ENCODE data around the gene CHD2.
A peak's percentile ranks its signal among the peaks of the same experiment; 100 is the strongest.
"Not testable (repeated sequence)": the region's sequence is repeated elsewhere in the genome, so short reads cannot be mapped to it uniquely, and the experiment has no call there.

Gene CHD2

DNA sequence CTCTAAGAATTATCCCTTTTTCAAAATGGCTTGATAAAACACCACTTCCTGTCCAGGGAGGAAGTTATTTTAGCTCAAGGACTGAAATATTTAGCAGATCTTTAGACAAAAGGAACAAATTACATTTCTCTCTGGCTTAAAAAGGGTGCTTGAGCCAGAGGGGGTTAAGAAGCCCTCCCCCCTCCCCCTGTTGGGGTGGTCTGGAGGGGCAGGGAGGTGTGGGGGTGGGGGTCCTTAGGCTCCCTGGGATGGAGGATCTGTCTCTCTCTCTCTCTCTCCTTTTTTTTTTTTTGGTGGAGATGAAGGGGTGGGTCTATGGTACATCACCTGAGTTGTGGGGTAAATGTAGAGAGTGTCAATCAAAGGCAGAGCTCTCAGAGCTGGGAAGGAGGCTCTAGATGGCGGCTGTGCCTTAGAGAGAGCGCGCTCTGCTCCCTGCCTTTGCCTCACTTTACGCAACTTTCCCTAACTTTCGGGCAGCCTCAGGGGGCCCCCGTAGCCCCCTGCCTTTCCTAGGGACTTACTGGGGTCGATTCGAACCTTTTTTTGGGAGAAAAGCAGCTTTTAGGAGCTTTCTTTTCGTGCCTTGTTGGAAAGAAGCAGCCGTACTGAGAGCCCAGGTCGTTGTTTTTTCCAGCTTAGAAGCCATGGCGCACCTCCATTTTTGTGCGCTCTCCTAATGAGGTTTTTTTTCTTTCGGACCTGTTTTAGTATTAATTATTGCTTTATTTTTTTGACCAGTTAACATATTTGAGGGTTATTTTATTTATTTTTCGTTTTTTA lies at the start of gene CHD2:
Gene CHD2 (plus strand): TSS at position 377 of the 783 bp plus-strand sequence. CDS start 914 bp downstream, outside the sequence.
- DNase-seq: peak; percentile 89

DNA sequence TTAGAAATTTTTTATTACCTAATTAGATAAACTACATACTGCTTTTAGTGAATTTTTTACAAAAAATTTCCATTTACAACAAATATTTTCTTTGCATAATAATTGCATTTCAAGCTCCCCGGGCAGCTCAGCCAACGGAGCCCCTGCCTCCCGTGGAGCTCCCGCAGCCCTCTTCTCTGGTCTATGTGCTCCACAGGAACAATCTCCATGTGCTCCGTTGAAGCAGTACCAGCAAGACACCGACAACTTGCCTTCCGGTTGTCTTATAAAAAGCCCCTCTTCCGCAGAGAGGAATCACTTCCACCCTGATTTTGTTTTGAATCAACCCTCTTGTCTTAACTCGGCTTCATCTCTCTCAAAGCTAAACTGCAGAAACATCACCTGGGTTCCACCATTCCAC lies 46.9 kb upstream of the CHD2 start:
- DNase-seq: no peak

- no peak for DNase-seq
Observed at GRCh38 chr15:92861742-92862141, 38.4 kb upstream of the CHD2 start.

GRCh38 chr15:92864127-92864814 lies 35.9 kb upstream of the CHD2 start:
- peak; percentile 23 for DNase-seq

- DNase-seq: no peak
Observed at GRCh38 chr15:92869263-92869940, 30.7 kb upstream of the CHD2 start.

GRCh38 chr15:92870010-92870591 lies 30.0 kb upstream of the CHD2 start:
- DNase-seq: no peak

GRCh38 chr15:92872967-92873366 lies 27.2 kb upstream of the CHD2 start:
- DNase-seq: not testable (repeated sequence)

- DNase-seq: no peak
Observed at GRCh38 chr15:92877000-92877399, 23.1 kb upstream of the CHD2 start.

DNA sequence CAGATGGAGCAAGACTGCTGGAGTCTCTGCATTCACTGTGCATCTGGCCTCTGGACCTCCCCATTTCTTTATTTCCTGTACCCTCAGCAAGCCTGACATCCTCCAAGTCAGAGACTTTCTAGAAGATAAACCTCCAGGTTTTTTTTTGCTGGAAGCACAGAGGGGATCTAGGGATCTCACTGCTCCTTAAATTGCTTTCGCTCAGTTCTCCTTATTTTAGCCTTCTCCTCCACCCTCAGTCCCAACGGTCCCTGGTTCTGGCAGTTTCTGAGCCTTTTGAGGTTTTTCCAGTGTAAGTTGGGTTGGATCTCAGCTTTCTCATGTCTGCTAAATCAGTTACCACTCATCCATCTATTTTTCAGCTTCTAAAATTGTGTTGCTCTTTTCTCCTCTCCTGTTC lies 22.7 kb upstream of the CHD2 start:
- DNase-seq: no peak

GRCh38 chr15:92878593-92879053 lies 21.5 kb upstream of the CHD2 start:
- DNase-seq: peak; percentile 7

- no peak for DNase-seq
Observed at GRCh38 chr15:92879949-92880725, 20.0 kb upstream of the CHD2 start.

DNA sequence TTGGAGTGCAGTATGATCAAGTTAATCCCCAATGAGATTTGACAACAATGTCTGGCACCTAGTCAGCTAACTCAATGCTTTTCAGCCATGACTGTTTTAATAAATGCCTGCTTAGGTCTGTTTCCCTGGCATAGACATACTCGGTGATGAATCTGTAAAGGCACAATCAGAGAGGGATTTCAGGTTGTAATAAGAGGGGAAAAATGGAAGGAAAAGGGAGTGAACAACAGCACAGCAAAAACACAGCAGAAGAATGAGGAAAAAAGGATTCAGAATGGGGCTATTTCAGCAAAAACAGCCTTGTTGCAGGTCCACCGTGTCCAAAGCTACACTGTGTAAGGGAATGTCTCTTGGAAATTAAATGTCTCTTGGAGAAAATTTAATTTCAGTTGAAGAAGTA lies 19.3 kb upstream of the CHD2 start:
- no peak for DNase-seq

DNA sequence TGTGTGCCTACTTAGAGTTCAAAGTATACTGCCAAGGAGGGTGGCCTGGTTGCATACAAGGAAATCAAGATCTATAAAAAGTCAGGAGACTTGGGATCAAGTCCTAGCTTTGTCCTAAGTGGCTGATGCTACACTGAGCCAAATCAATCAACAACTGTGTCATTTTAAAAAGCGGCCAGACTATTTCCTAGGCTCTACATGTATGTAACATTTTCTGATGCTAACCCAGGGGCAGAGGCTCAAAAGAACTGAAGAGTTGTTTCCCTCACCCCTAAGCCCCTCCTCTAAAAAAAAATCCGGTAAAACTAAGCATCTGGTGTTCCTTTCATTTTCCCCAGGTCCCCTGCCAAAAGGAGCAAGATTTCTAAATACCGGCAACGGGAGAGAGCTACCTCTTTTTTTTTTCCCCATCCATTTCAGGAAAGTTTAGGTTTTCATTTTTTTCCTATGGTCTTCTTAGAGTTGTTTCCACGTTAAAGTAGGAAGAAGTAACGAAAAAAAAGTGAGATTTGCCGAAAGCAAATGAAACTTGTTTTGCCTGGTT lies 18.8 kb upstream of the CHD2 start:
- DNase-seq: no peak

DNA sequence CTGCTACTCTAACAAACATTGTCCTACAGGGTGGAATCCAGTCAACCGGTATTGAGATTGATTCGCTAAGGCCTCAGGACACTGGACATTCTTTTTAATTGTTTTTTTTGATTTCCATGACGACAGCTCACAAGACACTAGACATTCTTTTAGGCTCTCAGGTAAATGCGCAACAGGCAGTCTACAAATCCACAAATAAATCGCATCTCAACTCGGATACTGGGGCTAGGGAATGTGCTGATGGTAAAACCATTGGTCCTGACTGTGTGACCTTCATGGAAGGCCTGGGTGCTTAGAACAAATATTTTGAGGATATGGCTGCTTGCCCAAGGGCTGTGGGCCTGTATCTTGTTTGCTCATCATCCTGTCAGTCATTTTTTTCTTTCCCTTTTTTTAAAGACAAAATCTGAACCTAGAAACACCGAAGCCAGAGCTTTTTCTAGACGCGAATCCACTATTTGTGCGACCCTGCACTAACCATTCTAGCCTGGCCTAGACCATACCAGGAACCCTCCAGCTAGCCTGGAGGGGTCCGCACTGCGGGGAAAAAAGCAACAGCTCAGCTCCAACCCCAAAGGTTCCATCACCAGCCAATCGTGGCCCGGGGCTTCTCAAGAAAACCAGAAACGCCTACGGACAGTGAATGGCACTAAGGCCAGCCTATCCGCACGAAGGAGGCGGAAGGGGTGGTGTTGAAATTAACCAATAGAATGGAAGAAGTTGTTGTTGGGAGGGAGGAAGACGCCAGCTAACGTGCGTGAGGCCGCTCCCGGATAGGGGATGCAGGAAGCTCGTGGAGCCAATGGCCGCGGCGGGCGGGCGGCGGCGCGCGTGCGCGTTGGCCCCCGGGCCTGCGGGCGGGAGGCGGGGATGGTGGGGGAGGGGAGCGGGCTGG lies 18.1 kb upstream of the CHD2 start:
- DNase-seq: peak; percentile 98

DNA sequence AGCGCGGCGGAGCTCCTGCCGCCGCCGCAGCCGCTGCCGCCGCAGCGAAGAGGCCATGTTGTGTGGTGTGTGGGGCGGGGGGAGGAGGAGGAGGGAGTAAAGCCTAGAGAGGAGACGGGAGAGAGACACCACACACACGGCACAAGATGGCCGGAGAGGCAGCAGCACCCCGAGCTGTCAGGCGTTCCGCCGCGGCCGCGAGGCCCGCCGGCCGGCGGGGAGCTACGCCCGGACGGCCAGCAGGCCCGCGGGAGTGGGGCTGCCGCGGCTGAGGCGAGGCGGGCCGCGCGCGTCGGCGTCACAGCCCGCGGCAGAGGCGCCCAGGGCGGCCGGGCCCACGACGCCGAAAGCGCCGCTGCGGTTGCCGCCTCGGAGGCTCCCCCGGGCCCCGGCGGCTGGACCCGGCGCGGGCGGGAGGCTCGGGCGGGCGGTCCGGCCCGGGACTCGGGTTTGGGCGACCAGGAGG lies 17.4 kb upstream of the CHD2 start:
- DNase-seq: no peak

DNA sequence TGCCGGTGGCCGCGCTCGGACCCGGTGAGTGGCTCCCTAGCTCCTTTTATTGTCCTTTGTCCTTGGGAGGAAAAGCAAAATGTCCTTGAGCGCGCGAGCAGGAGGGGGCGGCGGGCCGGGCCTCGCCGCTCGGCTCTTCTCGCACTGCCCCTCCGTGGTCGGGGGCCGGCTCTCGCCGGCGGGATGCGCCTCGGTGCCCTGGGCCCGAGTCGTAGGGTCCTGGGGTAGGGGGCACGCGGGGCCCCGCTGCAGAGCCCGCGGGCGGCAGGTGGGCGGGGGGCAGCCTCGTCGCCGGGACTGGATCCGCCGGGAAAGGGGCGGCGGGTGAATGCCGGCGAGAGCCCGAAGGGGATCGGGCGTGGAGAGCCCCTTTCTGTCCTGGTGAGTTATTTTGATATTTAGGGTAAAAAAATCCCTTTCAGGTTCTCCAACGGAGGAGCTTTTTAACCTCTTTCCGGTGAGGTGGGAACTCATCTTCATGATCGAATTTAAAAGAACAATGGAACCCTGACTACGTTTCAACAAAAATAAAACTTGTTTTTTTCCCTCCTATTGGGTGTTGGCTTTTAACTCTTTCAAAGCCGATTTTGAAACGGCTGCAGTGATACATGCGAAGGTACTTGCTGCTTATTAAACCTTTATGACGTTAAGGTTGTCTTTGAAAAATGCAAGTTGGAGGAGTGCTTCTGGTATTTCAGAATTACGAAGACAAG lies 16.8 kb upstream of the CHD2 start:
- DNase-seq: peak; percentile 55

DNA sequence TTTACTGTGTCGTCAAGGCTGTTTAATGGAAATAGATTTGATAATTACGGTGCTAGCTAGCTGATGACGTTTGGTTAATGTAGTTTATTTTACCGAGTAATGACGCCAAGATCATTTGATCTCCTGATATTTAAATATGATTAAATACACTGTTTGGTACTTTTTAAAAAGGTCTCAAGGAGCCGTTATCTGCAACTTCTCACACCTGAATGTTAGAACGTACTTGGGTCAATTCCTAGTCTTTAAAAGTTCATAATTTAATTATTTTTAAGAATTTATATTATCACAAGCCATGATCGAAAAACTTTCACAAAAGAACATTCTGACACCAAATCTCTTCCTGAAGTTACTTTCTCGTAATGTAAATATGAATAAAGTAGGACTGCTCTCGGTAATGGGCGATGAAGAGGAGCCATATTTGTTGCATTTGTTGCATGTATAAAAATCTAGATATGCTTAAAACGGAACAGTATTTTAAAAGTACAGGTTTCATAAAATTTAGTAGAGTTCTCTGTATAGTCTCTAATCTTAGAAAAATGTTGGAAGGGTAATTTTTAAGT lies 16.2 kb upstream of the CHD2 start:
- DNase-seq: no peak

DNA sequence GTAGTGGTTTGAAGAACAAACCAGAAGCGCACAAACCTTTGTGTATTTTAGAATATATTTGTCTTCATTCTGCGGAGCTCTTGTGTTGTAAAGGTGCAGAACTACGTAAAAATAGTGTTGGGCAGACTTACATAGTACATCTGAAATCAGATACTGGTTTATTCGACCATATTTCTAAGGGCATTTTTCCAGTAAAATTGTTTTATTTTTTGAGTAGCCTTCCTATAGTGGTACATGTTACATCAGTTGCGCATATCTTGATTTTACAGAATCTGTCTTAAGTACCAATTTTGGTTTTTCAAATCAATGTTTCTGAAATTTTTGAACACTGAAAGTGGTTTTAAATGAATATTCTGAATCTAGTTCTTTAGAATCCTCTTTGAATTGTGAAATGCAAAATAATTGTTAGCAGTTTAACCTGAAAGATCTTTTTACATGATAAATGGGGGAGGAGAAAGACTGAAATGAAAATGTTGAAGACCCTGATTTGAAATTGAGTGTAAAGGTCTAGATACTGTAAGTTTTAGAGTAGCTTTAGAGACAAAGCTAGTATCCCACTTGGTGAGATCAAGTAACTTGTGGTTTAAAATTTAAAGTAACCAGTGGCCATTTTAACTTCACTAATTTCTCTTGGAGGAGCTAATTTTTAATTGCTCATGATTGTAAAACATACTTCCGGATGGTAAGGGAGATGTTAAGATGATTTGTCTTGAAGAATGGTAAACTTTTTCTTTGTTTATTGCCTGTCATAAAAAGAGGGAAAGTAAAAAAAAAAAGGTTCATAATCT lies 15.5 kb upstream of the CHD2 start:
- peak; percentile 26 for DNase-seq

Measured in NCI-H69 (cell line).